Measurements from ENCODE around the gene ABHD4. TPM values are rescaled to one million over a fixed set of nuclear protein-coding genes. Genes with fewer than 3 reads are reported as not detected.

Gene ABHD4
- total RNA-seq, 2 donors from 2014 or later: 13.8 to 26.5 TPM

DNA sequence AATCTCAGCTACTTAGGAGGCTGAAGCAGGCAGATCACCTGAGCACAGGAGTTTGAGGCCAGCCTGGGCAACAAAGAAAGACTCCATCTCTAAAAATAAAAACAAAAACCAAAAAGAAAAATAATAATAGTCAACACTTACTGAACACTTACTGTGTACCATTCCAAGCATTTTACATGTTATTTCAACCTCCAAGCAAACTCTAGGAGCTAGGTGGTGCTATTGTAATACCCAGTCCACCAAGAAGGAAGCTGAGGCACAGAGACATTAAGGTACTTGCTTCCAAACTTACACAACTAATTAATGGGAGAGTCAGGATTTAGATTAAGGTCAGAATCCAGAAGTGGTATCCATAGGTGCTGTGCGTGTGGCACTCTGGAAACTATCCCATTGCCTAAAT, 59.8 kb downstream of the ABHD4 start:
- ATAC-seq: peak in 1 of 2 donors; percentile 47
- Mint-ChIP-seq H3K36me3 (no peaks in the 10 kb centered on the region), H3K27ac (no peak overlapping the region), H3K9me3 (no peaks in the 10 kb centered on the region)
- no peak for DNase-seq (ENCODE audit: low spot score in 2 of 2)

DNA sequence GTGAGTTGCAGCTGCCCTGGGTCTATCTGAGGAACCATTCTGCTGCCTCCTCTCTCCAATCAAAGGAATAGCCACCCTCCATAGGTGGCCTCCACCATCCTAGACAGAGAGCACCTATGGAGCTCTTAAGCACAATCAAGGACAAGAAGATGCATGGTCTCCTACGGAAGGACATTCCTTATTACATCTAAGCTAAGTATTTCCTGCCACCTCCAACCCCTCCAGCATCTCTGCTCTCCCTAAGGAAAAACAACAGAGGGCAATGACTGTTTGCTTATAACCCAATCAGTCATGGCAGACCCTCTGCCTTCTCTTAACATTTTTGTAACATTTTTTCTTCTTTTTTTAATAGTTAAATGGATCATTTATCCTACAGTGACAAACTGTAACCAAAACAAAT, 60.8 kb downstream of the ABHD4 start:
- H3K27ac Mint-ChIP-seq: peak overlapping the region in 1 of 2 donors; percentile 29
- ATAC-seq: no peak
- no peak for DNase-seq (ENCODE audit: low spot score in 2 of 2)
- no peaks in the 10 kb centered on the region for H3K36me3 Mint-ChIP-seq
- H3K9me3 Mint-ChIP-seq: no peaks in the 10 kb centered on the region

DNA sequence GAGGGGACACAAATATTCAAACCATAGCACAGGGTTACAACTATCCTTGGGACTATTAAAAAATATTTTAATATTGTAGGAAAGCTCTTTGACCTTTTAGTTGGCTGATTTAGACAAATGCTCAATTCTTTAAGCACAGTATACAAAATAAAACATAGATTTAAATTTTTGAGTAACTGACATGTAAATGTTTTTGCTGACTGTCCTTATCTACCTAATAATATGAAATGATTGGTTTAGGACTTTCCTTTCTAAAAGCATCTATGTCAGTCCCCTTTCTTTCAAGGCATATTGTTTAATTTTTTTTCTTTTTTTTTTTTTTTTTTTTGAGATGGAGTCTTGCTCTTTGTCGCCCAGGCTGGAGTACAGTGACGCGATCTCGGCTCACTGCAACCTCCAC, 62.6 kb downstream of the ABHD4 start:
- Mint-ChIP-seq H3K9me3 (no peaks in the 10 kb centered on the region), H3K27ac (no peak overlapping the region), H3K36me3 (no peaks in the 10 kb centered on the region)
- ATAC-seq: no peak
- DNase-seq (ENCODE audit: low spot score in 2 of 2): no peak

Other genes starting within 250 kb of the ABHD4 start
- 100 to 1,000 TPM; 218 to 240 TPM for gene DAD1, start 9.1 kb upstream of the ABHD4 start, total RNA-seq
- gene OR6J1, start 46.1 kb downstream of the ABHD4 start, total RNA-seq: not detected
- 100 to 1,000 TPM; 176 to 178 TPM for gene OXA1L, start 168.4 kb downstream of the ABHD4 start, total RNA-seq
- gene SLC7A7, start 217.1 kb downstream of the ABHD4 start, total RNA-seq: under 1 TPM; 0.46 to 0.78 TPM
- 100 to 1,000 TPM; 112 to 146 TPM for gene MRPL52, start 231.6 kb downstream of the ABHD4 start, total RNA-seq
- 1 to 10 TPM in 1 of 2 donors, under 1 TPM in 1; 0.68 to 2.2 TPM for gene MMP14, start 238.3 kb downstream of the ABHD4 start, total RNA-seq

All from activated naive CD4-positive, alpha-beta T cell treated with anti-CD3 and anti-CD28 coated beads, Interleukin-2, amount 50 U/mL, for 72 hours (primary cell).